GM19324 (cell line): ENCODE measurements around the gene ATP6AP2.
"Not testable (repeated sequence)": the region's sequence is repeated elsewhere in the genome, so short reads cannot be mapped to it uniquely, and the experiment has no call there.

Experiments used
- ATAC-seq: cut with Tn5 transposase; IDR thresholded peaks from one replicate; pipeline ENCODE4 v1.9.1; 2021; ENCODE audit warnings: mild to moderate bottlenecking, moderate library complexity; ENCODE audit not compliant: unreplicated experiment, low FRiP score

Gene ATP6AP2

GRCh38 chrX:40573763-40574162, 7.0 kb upstream of the ATP6AP2 start:
- ATAC-seq: no peak

GRCh38 chrX:40575411-40575810, 5.4 kb upstream of the ATP6AP2 start:
- not testable (repeated sequence) for ATAC-seq

GRCh38 chrX:40576291-40576690, 4.5 kb upstream of the ATP6AP2 start:
- ATAC-seq: no peak

GRCh38 chrX:40578039-40578695, 2.6 kb upstream of the ATP6AP2 start:
- no peak for ATAC-seq

- no peak for ATAC-seq
Measured at GRCh38 chrX:40579141-40579540, 1.6 kb upstream of the ATP6AP2 start.

- no peak for ATAC-seq
Measured at GRCh38 chrX:40579900-40580536, 752 bp upstream of the ATP6AP2 start.

GRCh38 chrX:40581336-40581920, 658 bp downstream of the ATP6AP2 start:
- no peak for ATAC-seq

GRCh38 chrX:40582178-40582577, 1.4 kb downstream of the ATP6AP2 start:
- not testable (repeated sequence) for ATAC-seq

GRCh38 chrX:40582811-40583210, 2.0 kb downstream of the ATP6AP2 start:
- ATAC-seq: no peak

GRCh38 chrX:40587623-40588022, 6.9 kb downstream of the ATP6AP2 start:
- not testable (repeated sequence) for ATAC-seq

- not testable (repeated sequence) for ATAC-seq
Measured at GRCh38 chrX:40589616-40590321, 9.0 kb downstream of the ATP6AP2 start.

- ATAC-seq: no peak
Measured at GRCh38 chrX:40603446-40603845, 22.7 kb downstream of the ATP6AP2 start.

- ATAC-seq: no peak
Measured at GRCh38 chrX:40607381-40607780, 26.6 kb downstream of the ATP6AP2 start.

- no peak for ATAC-seq
Measured at GRCh38 chrX:40612511-40612910, 31.7 kb downstream of the ATP6AP2 start.

GRCh38 chrX:40615976-40616375, 35.2 kb downstream of the ATP6AP2 start:
- ATAC-seq: no peak

- ATAC-seq: no peak
Measured at GRCh38 chrX:40617566-40617965, 36.8 kb downstream of the ATP6AP2 start.

- no peak for ATAC-seq
Measured at GRCh38 chrX:40622479-40623138, 41.8 kb downstream of the ATP6AP2 start.

GRCh38 chrX:40623139-40623536, 42.4 kb downstream of the ATP6AP2 start, which contains the start of gene MPC1L:
Gene MPC1L, plus strand, starts transcription at chrX:40623428. Its CDS starts 138 bp downstream, at chrX:40623566.
- no peak for ATAC-seq

- ATAC-seq: no peak
Measured at GRCh38 chrX:40623665-40624064, 42.9 kb downstream of the ATP6AP2 start.

GRCh38 chrX:40625294-40625693, 44.5 kb downstream of the ATP6AP2 start:
- no peak for ATAC-seq

GRCh38 chrX:40628506-40628905, 47.7 kb downstream of the ATP6AP2 start:
- ATAC-seq: no peak
